ENCODE data around the gene ASCL4. TPM values are rescaled to one million over a fixed set of nuclear protein-coding genes. Genes with fewer than 3 reads are reported as not detected.
A peak's percentile ranks its signal among the peaks of the same experiment; 100 is the strongest.

Gene ASCL4
- total RNA-seq, 1 donor from 2014 or later: not detected

- TF ChIP-seq, protein P1, sequence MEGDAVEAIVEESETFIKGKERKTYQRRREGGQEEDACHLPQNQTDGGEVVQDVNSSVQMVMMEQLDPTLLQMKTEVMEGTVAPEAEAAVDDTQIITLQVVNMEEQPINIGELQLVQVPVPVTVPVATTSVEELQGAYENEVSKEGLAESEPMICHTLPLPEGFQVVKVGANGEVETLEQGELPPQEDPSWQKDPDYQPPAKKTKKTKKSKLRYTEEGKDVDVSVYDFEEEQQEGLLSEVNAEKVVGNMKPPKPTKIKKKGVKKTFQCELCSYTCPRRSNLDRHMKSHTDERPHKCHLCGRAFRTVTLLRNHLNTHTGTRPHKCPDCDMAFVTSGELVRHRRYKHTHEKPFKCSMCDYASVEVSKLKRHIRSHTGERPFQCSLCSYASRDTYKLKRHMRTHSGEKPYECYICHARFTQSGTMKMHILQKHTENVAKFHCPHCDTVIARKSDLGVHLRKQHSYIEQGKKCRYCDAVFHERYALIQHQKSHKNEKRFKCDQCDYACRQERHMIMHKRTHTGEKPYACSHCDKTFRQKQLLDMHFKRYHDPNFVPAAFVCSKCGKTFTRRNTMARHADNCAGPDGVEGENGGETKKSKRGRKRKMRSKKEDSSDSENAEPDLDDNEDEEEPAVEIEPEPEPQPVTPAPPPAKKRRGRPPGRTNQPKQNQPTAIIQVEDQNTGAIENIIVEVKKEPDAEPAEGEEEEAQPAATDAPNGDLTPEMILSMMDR (IDR thresholded peaks at IDR 0.05): no peak
- no peaks in the 10 kb centered on the region for H3K27me3 Mint-ChIP-seq (ENCODE audit: low read depth)
- H3K9me3 Mint-ChIP-seq (ENCODE audit: low read depth): no peaks in the 10 kb centered on the region
- H3K4me1 Mint-ChIP-seq (ENCODE audit: low read depth): peaks cover 5% of the 10 kb centered on the region
- DNase-seq (ENCODE audit: low spot score): no peak
- H3K36me3 Mint-ChIP-seq (ENCODE audit: low read depth): peaks cover 23% of the 10 kb centered on the region
- H3K4me3 Mint-ChIP-seq (ENCODE audit: unreplicated experiment): no peak overlapping the region
- no peak overlapping the region for H3K27ac Mint-ChIP-seq (ENCODE audit: unreplicated experiment)
Observed at GRCh38 chr12:107749083-107749482, 25.4 kb upstream of the ASCL4 start.

GRCh38 chr12:107759410-107759809 lies 15.1 kb upstream of the ASCL4 start:
- Mint-ChIP-seq H3K27ac (ENCODE audit: unreplicated experiment) (peak overlapping the region; percentile 84), H3K9me3 (ENCODE audit: low read depth) (no peaks in the 10 kb centered on the region), H3K27me3 (ENCODE audit: low read depth) (peaks cover 1% of the 10 kb centered on the region), H3K36me3 (ENCODE audit: low read depth) (peaks cover 4% of the 10 kb centered on the region), H3K4me1 (ENCODE audit: low read depth) (peaks cover 26% of the 10 kb centered on the region), H3K4me3 (ENCODE audit: unreplicated experiment) (peak overlapping the region; percentile 88)
- TF ChIP-seq, protein P1 (IDR thresholded peaks at IDR 0.05): no peak
- no peak for DNase-seq (ENCODE audit: low spot score)

DNA sequence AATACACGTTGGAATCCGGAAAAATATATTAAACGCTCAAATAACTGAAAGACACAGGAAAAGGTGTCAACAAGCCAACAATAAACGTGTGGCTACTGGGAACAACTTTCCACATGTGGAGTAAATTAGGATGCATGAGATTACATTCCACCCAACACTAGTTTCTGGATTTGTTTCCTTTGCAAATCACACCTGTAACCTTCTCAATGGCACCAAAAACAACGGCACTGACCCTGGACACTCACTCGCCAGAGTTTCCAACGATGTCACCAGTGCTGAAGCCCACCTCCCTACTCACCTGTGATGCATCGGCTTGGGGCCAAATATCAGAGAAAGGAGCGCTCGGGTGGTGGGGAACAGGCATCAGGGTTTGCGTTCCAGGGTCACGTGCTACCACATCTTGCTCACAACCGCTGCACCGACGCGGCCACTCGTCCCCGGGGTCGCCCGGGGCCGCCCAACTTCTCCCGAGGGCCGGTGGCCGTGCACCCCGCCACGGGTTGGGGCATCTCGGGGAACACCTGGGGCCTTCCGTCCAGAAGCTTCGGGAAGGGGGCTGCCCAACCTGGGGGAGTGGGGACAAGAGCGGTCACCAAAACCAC lies 14.2 kb upstream of the ASCL4 start:
- TF ChIP-seq, protein P1 (IDR thresholded peaks at IDR 0.05): no peak
- Mint-ChIP-seq H3K36me3 (ENCODE audit: low read depth) (peaks cover 4% of the 10 kb centered on the region), H3K4me1 (ENCODE audit: low read depth) (peaks cover 26% of the 10 kb centered on the region), H3K27me3 (ENCODE audit: low read depth) (peaks cover 3% of the 10 kb centered on the region), H3K9me3 (ENCODE audit: low read depth) (no peaks in the 10 kb centered on the region), H3K27ac (ENCODE audit: unreplicated experiment) (peak overlapping the region; percentile 84), H3K4me3 (ENCODE audit: unreplicated experiment) (peak overlapping the region; percentile 88)
- DNase-seq (ENCODE audit: low spot score): no peak

DNA sequence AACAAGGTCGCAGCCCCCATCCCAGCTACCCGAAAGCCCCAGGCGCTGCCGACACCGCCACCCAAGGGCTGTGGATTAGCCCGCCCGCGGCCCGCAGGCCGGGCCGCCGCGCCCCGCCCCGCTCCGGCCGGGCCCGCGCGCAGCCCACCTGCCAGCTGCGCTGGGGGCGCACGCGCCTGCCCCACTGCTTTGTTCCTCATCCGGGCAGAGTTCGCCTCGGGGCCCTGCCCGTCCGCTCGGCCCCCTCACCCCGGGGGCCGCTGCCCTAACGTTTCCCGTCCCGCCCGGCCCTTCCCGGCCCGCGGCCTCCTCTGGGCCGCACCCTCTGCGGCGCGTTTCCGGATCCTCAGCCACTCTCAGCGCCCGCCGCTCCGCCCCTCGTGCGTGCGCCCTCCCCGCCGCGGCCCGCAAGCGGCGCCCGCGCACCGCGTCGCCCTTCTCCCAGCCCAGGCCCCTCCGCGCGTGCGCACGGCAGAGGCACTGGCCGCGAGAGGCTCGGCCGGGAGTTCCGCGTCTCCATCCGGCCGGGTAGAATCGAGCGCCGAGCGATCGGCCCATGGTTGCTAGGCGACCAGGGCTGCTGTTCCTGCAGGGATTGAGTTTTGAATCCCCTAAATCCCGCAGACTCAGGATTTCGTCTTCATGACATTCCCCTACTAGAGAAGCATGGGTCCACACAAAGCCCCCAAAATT lies 13.5 kb upstream of the ASCL4 start, which contains the start of gene PRDM4:
PRDM4 (minus strand) TSS at position 329 of the 693 bp plus-strand sequence. CDS start 622 bp downstream, outside the sequence.
- TF ChIP-seq, protein P1 (IDR thresholded peaks at IDR 0.05): peak; percentile 65
- peaks cover 4% of the 10 kb centered on the region for H3K36me3 Mint-ChIP-seq (ENCODE audit: low read depth)
- peaks cover 3% of the 10 kb centered on the region for H3K27me3 Mint-ChIP-seq (ENCODE audit: low read depth)
- H3K9me3 Mint-ChIP-seq (ENCODE audit: low read depth): no peaks in the 10 kb centered on the region
- H3K27ac Mint-ChIP-seq (ENCODE audit: unreplicated experiment): peak within 1 kb of the TSS; percentile 85
- peak within 1 kb of the TSS; percentile 88 for H3K4me3 Mint-ChIP-seq (ENCODE audit: unreplicated experiment)
- peaks cover 26% of the 10 kb centered on the region for H3K4me1 Mint-ChIP-seq (ENCODE audit: low read depth)
- DNase-seq (ENCODE audit: low spot score): peak; percentile 98

GRCh38 chr12:107761502-107761904 lies 13.0 kb upstream of the ASCL4 start:
- Mint-ChIP-seq H3K9me3 (ENCODE audit: low read depth) (no peaks in the 10 kb centered on the region), H3K4me3 (ENCODE audit: unreplicated experiment) (peak overlapping the region; percentile 77), H3K27ac (ENCODE audit: unreplicated experiment) (peak overlapping the region; percentile 75), H3K27me3 (ENCODE audit: low read depth) (peaks cover 4% of the 10 kb centered on the region), H3K36me3 (ENCODE audit: low read depth) (peaks cover 2% of the 10 kb centered on the region), H3K4me1 (ENCODE audit: low read depth) (peaks cover 26% of the 10 kb centered on the region)
- no peak for DNase-seq (ENCODE audit: low spot score)
- TF ChIP-seq, protein P1 (IDR thresholded peaks at IDR 0.05): no peak

Measured in chondrocyte (in vitro differentiated cells).